ENCODE data around the gene TMEM204. TPM values are rescaled to one million over a fixed set of nuclear protein-coding genes. Genes with fewer than 3 reads are reported as not detected.
A peak's percentile ranks its signal among the peaks of the same experiment; 100 is the strongest.

TMEM204 gene
- total RNA-seq, 1 donor from 2014 or later, result 3.7 TPM

- FAIRE-seq, result no peak
These were observed 19.0 kb upstream of the TMEM204 start for GRCh38 chr16:1514507-1514906.

GRCh38 chr16:1518626-1519135 lies 14.8 kb upstream of the TMEM204 start:
- no peak for FAIRE-seq

More at GRCh38 chr16:1514507-1514906, 19.0 kb upstream of the TMEM204 start:
- DNase-seq (ENCODE audit: low spot score in 2 of 2), result no peak

GRCh38 chr16:1519831-1520230 lies 13.6 kb upstream of the TMEM204 start:
- no peak for DNase-seq (ENCODE audit: low spot score in 2 of 2)
- no peak for FAIRE-seq

More at GRCh38 chr16:1518626-1519135, 14.8 kb upstream of the TMEM204 start:
- no peak for DNase-seq (ENCODE audit: low spot score in 2 of 2)

- DNase-seq (ENCODE audit: low spot score in 2 of 2) (no peak), FAIRE-seq (no peak)
These were observed 13.0 kb upstream of the TMEM204 start for GRCh38 chr16:1520461-1520860.

GRCh38 chr16:1523581-1524245 lies 9.8 kb upstream of the TMEM204 start:
- no peak for FAIRE-seq
- no peak for DNase-seq (ENCODE audit: low spot score in 2 of 2)

GRCh38 chr16:1524366-1524765 lies 9.1 kb upstream of the TMEM204 start:
- FAIRE-seq, result no peak
- DNase-seq (ENCODE audit: low spot score in 2 of 2), result no peak

GRCh38 chr16:1525871-1526607 lies 7.4 kb upstream of the TMEM204 start:
- no peak for DNase-seq (ENCODE audit: low spot score in 2 of 2)
- no peak for FAIRE-seq

GRCh38 chr16:1526608-1527555 lies 6.6 kb upstream of the TMEM204 start:
- no peak for FAIRE-seq
- DNase-seq (ENCODE audit: low spot score in 2 of 2), result no peak

- DNase-seq (ENCODE audit: low spot score in 2 of 2), result no peak
These were observed 5.3 kb upstream of the TMEM204 start for GRCh38 chr16:1527836-1528811.

GRCh38 chr16:1528921-1529537 lies 4.4 kb upstream of the TMEM204 start:
- DNase-seq (ENCODE audit: low spot score in 2 of 2) (no peak), FAIRE-seq (no peak)

More at GRCh38 chr16:1527836-1528811, 5.3 kb upstream of the TMEM204 start:
- FAIRE-seq, result no peak

GRCh38 chr16:1530349-1530882 lies 3.0 kb upstream of the TMEM204 start:
- no peak for DNase-seq (ENCODE audit: low spot score in 2 of 2)
- no peak for FAIRE-seq

- FAIRE-seq (no peak), DNase-seq (ENCODE audit: low spot score in 2 of 2) (peak in 1 of 2 donors; percentile 19)
These were observed 2.4 kb upstream of the TMEM204 start for GRCh38 chr16:1530883-1531637.

- no peak for FAIRE-seq
- DNase-seq (ENCODE audit: low spot score in 2 of 2), result no peak
These were observed 1.9 kb upstream of the TMEM204 start for GRCh38 chr16:1531638-1531910.

- peak in 1 of 2 donors; percentile 44 for DNase-seq (ENCODE audit: low spot score in 2 of 2)
- FAIRE-seq, result no peak
These were observed 1.2 kb upstream of the TMEM204 start for GRCh38 chr16:1532081-1532760.

- FAIRE-seq (no peak), DNase-seq (ENCODE audit: low spot score in 2 of 2) (peak in 1 of 2 donors; percentile 20)
These were observed 695 bp upstream of the TMEM204 start for GRCh38 chr16:1532771-1533170.

- FAIRE-seq, result no peak
- no peak for DNase-seq (ENCODE audit: low spot score in 2 of 2)
These were observed 855 bp downstream of the TMEM204 start for GRCh38 chr16:1534021-1535020.

Measured in frontal cortex (tissue), 4 donors.